NB4 (cell line): ENCODE measurements around the gene PPP2R5B.

ENCODE experiments used
- CTCF ChIP-seq: IDR thresholded peaks from one replicate; pipeline ENCODE4 v1.5.1; 2012; ENCODE audit warnings: low read depth, low read length
- MAX ChIP-seq: IDR thresholded peaks from 2 replicates; pipeline ENCODE4 v1.6.1; 2011; ENCODE audit warnings: low read depth, low read length
- MYC ChIP-seq: IDR thresholded peaks from 2 replicates; pipeline ENCODE4 v1.6.1; 2011; ENCODE audit warnings: low read depth, low read length
- POLR2A ChIP-seq: IDR thresholded peaks from 2 replicates; pipeline ENCODE4 v1.6.1; 2011; ENCODE audit warnings: mild to moderate bottlenecking; ENCODE audit not compliant: insufficient read length; ENCODE audit errors: extremely low read depth

GRCh38 chr11:64933213-64933934, 8.9 kb downstream of the PPP2R5B start:
- TF ChIP-seq CTCF, result no peak
- no peak for TF ChIP-seq POLR2A
- no peak for TF ChIP-seq MAX
- no peak for TF ChIP-seq MYC
